GM19099 (cell line): ENCODE results near the gene MRPL10.

Experiments used
- POLR2A ChIP-seq: IDR thresholded peaks from 3 replicates; pipeline ENCODE4 v1.6.1; 2011; ENCODE audit warnings: low read depth; ENCODE audit not compliant: insufficient read length; ENCODE audit errors: extremely low read depth

Gene MRPL10

GRCh38 chr17:47816111-47816735 lies 15.1 kb downstream of the MRPL10 start:
- no peak for TF ChIP-seq POLR2A

DNA sequence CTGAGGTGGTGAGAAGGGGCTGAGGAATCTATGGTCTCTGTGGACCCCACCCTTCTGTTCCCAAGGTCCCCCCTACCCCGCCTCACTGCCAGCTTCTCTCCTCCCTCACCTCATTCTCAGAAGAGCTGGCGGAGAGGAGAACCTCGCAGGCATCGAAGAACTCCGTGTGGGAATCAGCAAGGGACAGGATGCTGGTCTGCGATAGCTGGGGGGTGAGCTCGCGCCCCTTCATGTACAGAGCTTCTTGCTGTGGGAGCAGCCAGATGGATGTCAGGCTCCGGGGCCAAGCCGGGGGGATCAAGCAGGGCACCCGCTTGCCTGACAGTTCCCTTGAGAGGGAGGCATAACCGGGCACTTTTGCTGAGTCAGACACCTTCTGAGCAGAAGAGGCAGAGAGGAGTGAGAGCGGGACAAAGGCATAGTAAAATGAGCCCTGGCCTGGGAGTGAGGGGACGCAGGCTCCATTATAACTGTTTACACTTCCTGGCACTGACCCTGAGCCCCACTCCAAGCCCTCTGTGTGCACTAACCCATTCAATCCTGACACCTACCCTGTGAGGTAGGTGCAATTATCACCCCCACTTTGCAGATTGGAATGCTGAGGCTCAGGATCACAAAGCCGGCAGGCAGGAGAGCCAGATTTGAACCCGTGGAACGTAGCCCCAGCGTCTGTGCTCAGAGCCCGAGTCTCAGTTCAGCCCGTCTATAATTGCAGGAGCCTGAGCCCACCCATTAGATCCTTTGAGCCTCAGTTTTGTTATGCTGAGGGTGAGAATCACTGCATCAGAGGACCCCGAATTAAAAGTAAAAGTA lies 16.0 kb downstream of the MRPL10 start:
- TF ChIP-seq POLR2A, result no peak

DNA sequence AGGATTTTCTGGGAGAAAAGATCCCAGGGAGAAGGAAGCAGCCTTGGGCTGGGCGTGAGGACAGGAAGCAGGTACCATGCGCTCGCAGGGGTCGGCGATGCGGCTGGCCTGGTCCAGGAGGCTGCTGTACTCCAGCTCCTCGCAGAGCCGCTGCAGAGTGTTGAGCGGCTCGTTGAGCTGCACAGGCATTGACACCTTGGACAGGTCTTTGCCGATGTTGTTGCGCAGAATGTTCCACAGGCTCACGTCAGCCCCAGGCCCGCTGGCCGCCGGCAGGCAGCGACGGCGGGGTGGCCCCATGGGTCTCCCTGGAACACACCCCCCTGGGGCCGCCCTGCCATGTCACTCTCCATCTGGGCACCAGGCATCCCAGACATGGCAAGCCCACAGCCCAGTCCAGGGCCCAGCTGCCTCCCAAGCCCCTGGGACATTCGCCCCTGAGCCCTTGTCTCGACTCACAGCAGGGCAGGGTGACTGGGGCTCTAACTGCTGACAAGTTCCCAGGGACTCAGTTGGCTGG lies 17.8 kb downstream of the MRPL10 start:
- no peak for TF ChIP-seq POLR2A

DNA sequence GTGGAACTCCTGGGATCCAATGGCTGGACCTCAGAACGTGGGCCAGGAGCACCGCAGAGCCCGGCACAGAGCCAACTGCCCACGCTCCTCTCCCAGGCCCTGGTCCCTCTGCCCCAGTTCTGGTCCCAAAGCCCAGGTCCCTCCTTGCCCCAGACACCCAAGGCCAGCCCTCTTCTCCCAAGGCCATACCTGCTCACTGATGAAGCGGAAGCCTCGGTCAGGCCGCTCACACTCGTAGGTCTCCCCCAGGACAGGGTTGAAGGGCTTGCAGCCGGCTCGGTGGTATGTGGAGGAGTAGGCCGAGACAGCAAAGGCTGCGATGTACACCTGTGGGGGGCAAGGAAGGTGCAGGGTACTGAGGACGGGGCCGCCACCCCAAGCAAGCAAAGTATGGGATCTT lies 18.3 kb downstream of the MRPL10 start:
- no peak for TF ChIP-seq POLR2A

GRCh38 chr17:47812146-47812920 lies 19.0 kb downstream of the MRPL10 start:
- TF ChIP-seq POLR2A, result no peak

- no peak for TF ChIP-seq POLR2A
Measured at GRCh38 chr17:47811709-47812108, 19.6 kb downstream of the MRPL10 start.

- no peak for TF ChIP-seq POLR2A
Measured at GRCh38 chr17:47810901-47811635, 20.3 kb downstream of the MRPL10 start.

DNA sequence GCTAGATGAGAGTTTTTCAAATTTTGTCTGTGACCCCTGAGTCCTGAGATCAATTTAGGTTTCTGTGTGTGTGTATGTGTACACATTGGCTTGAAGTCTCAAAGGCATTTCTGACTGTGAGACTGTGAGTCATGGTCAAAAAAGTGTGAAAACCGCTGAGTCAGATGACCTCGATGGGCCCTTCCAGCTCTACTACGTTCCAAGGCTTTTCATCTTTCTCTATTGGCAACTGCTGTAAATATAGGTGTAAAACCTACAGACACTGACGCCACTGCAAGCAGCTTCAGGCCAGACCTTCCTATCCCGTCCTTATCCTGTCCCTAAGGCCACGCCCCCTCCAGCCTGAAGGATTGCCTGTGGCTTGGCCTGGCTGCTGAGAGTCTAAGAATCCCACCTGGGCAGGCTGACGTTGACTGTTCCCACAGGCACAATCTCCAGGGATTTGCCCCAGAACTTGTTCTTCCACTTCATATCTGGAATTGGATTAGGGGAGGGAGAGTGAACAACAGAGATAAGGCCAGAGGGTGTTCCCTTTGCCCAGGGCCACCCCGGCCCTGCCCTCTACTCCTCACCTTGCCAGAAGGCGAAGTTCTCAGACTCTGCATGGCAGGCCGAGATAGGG lies 21.0 kb downstream of the MRPL10 start:
- TF ChIP-seq POLR2A, result no peak

- no peak for TF ChIP-seq POLR2A
Measured at GRCh38 chr17:47808830-47809480, 22.4 kb downstream of the MRPL10 start.

- no peak for TF ChIP-seq POLR2A
Measured at GRCh38 chr17:47808036-47808829, 23.1 kb downstream of the MRPL10 start.

GRCh38 chr17:47807421-47807820 lies 23.9 kb downstream of the MRPL10 start:
- no peak for TF ChIP-seq POLR2A

DNA sequence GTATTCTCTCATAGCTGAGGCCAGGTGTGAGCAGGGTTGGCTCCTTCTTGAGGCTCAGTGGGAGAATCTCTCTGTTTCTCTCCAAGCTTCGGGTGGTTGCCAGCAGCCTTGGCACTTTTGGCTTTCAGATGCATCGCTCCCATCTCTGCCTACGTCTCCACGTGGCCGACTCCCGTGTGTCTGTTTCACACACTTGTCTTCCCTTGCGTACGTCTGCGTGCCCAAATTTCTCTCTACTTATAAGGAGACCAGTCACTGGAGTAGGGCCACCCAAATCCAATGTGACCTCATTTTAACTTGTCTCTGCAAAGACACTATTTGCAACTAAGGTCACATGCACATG lies 24.5 kb downstream of the MRPL10 start:
- no peak for TF ChIP-seq POLR2A
